HFF-Myc (cell line): Measurements from ENCODE around the gene SLC25A33.

ENCODE experiments used
- DNase-seq: peaks from one replicate; pipeline ENCODE4 v3.0.0-alpha.2; 2011; ENCODE audit warnings: low read depth; ENCODE audit errors: extremely low read depth
- H3K4me3 ChIP-seq: replicated peaks from 2 replicates; pipeline ENCODE4 v1.5.1; 2011; ENCODE audit warnings: low read depth, mild to moderate bottlenecking, control low read depth, low read length
- CTCF ChIP-seq: IDR thresholded peaks from 2 replicates; pipeline ENCODE4 v1.5.1; 2012; ENCODE audit warnings: mild to moderate bottlenecking, low read depth, low read length, control low read depth; ENCODE audit errors: missing control alignments

Gene SLC25A33

GRCh38 chr1:9595156-9595967, 56.1 kb downstream of the SLC25A33 start:
- H3K4me3 ChIP-seq: no peak overlapping the region
- DNase-seq: no peak
- no peak for TF ChIP-seq CTCF

- H3K4me3 ChIP-seq: no peak overlapping the region
- no peak for TF ChIP-seq CTCF
- DNase-seq: no peak
Measured at GRCh38 chr1:9595968-9596340, 56.7 kb downstream of the SLC25A33 start.

- TF ChIP-seq CTCF: no peak
- no peak for DNase-seq
- no peak overlapping the region for H3K4me3 ChIP-seq
Measured at GRCh38 chr1:9596415-9597123, 57.3 kb downstream of the SLC25A33 start.

GRCh38 chr1:9597361-9598315, 58.4 kb downstream of the SLC25A33 start:
- TF ChIP-seq CTCF: no peak
- no peak overlapping the region for H3K4me3 ChIP-seq
- no peak for DNase-seq

GRCh38 chr1:9598316-9598700, 59.0 kb downstream of the SLC25A33 start:
- no peak for DNase-seq
- H3K4me3 ChIP-seq: no peak overlapping the region
- TF ChIP-seq CTCF: no peak

GRCh38 chr1:9599741-9600140, 60.5 kb downstream of the SLC25A33 start:
- no peak for TF ChIP-seq CTCF
- H3K4me3 ChIP-seq: no peak overlapping the region
- DNase-seq: no peak
